NB4 (cell line): ENCODE measurements around the gene ACTC1.

Experiments
- CTCF ChIP-seq: IDR thresholded peaks from one replicate; pipeline ENCODE4 v1.5.1; 2012; ENCODE audit warnings: low read depth, low read length
- MYC ChIP-seq: IDR thresholded peaks from 2 replicates; pipeline ENCODE4 v1.6.1; 2011; ENCODE audit warnings: low read depth, low read length
- POLR2A ChIP-seq: IDR thresholded peaks from 2 replicates; pipeline ENCODE4 v1.6.1; 2011; ENCODE audit warnings: mild to moderate bottlenecking; ENCODE audit not compliant: insufficient read length; ENCODE audit errors: extremely low read depth

- TF ChIP-seq CTCF (no peak), POLR2A (no peak), MYC (no peak)
Observed at GRCh38 chr15:34799149-34800101, 4.1 kb upstream of the ACTC1 start.
